GM19099 (cell line): ENCODE results near the gene FANK1.

ENCODE experiments used
- POLR2A ChIP-seq: IDR thresholded peaks from 3 replicates; pipeline ENCODE4 v1.6.1; 2011; ENCODE audit warnings: low read depth; ENCODE audit not compliant: insufficient read length; ENCODE audit errors: extremely low read depth

The FANK1 gene

GRCh38 chr10:125940515-125940914 is 44.2 kb downstream of the FANK1 start:
- no peak for TF ChIP-seq POLR2A

- TF ChIP-seq POLR2A = no peak
These were observed 54.9 kb downstream of the FANK1 start for GRCh38 chr10:125951290-125951689.

- TF ChIP-seq POLR2A = no peak
These were observed 57.5 kb downstream of the FANK1 start for GRCh38 chr10:125953778-125954385.

- TF ChIP-seq POLR2A = no peak
These were observed 59.4 kb downstream of the FANK1 start for GRCh38 chr10:125955766-125956165.

GRCh38 chr10:125961743-125962142 is 65.4 kb downstream of the FANK1 start:
- no peak for TF ChIP-seq POLR2A

GRCh38 chr10:125962200-125962599 is 65.8 kb downstream of the FANK1 start:
- TF ChIP-seq POLR2A = no peak

GRCh38 chr10:125964558-125964957 is 68.2 kb downstream of the FANK1 start:
- TF ChIP-seq POLR2A = no peak

- TF ChIP-seq POLR2A = no peak
These were observed 71.2 kb downstream of the FANK1 start for GRCh38 chr10:125967533-125967932.

- no peak for TF ChIP-seq POLR2A
These were observed 80.7 kb downstream of the FANK1 start for GRCh38 chr10:125976960-125977605.

GRCh38 chr10:125979976-125980375 is 83.6 kb downstream of the FANK1 start:
- no peak for TF ChIP-seq POLR2A

GRCh38 chr10:125980521-125981035 is 84.2 kb downstream of the FANK1 start:
- no peak for TF ChIP-seq POLR2A

- TF ChIP-seq POLR2A = no peak
These were observed 86.0 kb downstream of the FANK1 start for GRCh38 chr10:125982260-125982948.

- TF ChIP-seq POLR2A = no peak
These were observed 86.8 kb downstream of the FANK1 start for GRCh38 chr10:125983161-125983560.

- no peak for TF ChIP-seq POLR2A
These were observed 87.3 kb downstream of the FANK1 start for GRCh38 chr10:125983656-125984055.

- no peak for TF ChIP-seq POLR2A
These were observed 88.0 kb downstream of the FANK1 start for GRCh38 chr10:125984346-125984745.
